Body of pancreas (tissue), 4 donors: ENCODE measurements around the gene RAP1A. TPM values are rescaled to one million over a fixed set of nuclear protein-coding genes. Genes with fewer than 3 reads are reported as not detected.
"Not testable (repeated sequence)": the region's sequence is repeated elsewhere in the genome, so short reads cannot be mapped to it uniquely, and the experiment has no call there.

Experiments used
- ATAC-seq: fragments of 150-250 bp; one replicate; pipeline ENCODE4 v1.9.1; 2016
- DNase-seq, 4 donors: peaks; one replicate each; pipeline ENCODE4 v3.0.0-alpha.2; 2019
- H3K27ac ChIP-seq, 4 donors: fragments of 200-600 bp; sonication (generic); 1 replicate in 3 of 4; 2 replicates in 1 of 4; pipeline versions ENCODE4 v1.5.1 to v1.6.1; 2016 to 2019; ENCODE audit warnings: mild to moderate bottlenecking in 1 of 4, mixed read lengths in 1 of 4, moderate library complexity in 1 of 4
- H3K27me3 ChIP-seq, 2 donors: fragments of 200-600 bp; sonication (generic); one replicate each; pipeline ENCODE4 v1.6.0; 2016; ENCODE audit warnings: mild to moderate bottlenecking in 1 of 2
- H3K36me3 ChIP-seq, 2 donors: fragments of 200-600 bp; sonication (generic); replicated peaks in 1 of 2; 2 replicates each; pipeline ENCODE4 v1.5.1; 2016; ENCODE audit warnings: low read depth in 2 of 2; ENCODE audit not compliant: insufficient read depth in 1 of 2
- H3K4me1 ChIP-seq: fragments of 200-600 bp; sonication (generic); one replicate; pipeline ENCODE4 v1.6.0; 2016
- H3K4me3 ChIP-seq, 2 donors: fragments of 200-600 bp; sonication (generic); 1 replicate in 1 of 2; 2 replicates in 1 of 2; pipeline ENCODE4 v1.5.1; 2016 to 2019
- H3K9me3 ChIP-seq, 3 donors: fragments of 200-600 bp; sonication (generic); 1 replicate in 2 of 3; 2 replicates in 1 of 3; pipeline ENCODE4 v1.5.1; 2016
- POLR2A ChIP-seq, 3 donors: fragments of 450-650 bp; IDR thresholded peaks; one replicate each; pipeline ENCODE4 v1.6.1; 2016; ENCODE audit warnings: antibody characterized with exemption in 3 of 3, mild to moderate bottlenecking in 2 of 3
- WGBS, 2 donors: methylation state at CpG; one replicate each; pipeline ENCODE4 v1.1.5; 2017; 5-methylcytosine and 5-hydroxymethylcytosine counted together
- intact Hi-C: fragments of 100-400 bp; cut with DNase I; formaldehyde crosslinking; loops from one replicate; pipeline ENCODE4 v1.15.1; 2023
- total RNA-seq, 2 donors: library from RNA; depleted of rRNA; stranded (reverse); fragments of >200 nt; gene quantifications; one replicate each; pipeline ENCODE4 v1.1.0, GENCODE V29; 2016
- TF ChIP-seq, protein P1 (sequence below), 7 experiments: fragments of 450-650 bp in 4 of 7; fragments of 200-600 bp in 3 of 7; sonication (generic) in 3 of 7; IDR thresholded peaks; one replicate each; pipeline ENCODE4 v1.5.1; 2016 to 2019; ENCODE audit warnings: antibody characterized with exemption in 7 of 7

The RAP1A gene
- total RNA-seq, 2 donors from 2014 or later: 16.2 to 16.6 TPM

DNA sequence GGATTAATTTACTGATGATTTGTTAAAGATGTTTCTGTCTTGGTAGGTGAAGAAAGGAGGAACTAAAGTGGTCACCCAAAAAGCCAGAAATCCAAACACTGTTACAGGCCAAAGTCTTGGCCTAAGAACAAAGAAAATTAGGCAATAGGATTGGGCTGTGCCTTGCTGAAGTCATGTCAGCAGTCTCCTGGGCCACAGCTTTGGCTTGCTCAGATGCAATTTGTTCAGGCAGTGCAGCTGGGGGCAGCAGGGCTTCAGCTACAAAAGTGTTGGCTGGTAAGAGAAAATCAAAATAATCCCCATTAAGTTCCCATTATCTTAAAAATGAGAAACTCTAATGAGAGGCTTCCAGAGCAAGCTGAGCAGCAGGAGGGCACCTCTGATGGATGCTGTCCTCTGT, 14.0 kb upstream of the RAP1A start:
- no peaks in the 10 kb centered on the region for H3K27me3 ChIP-seq
- ATAC-seq (no peak), DNase-seq (no peak)
- H3K9me3 ChIP-seq: no peaks in the 10 kb centered on the region
- intact Hi-C loops: no loop called here
- H3K27ac ChIP-seq: no peak overlapping the region
- no peak overlapping the region for H3K4me3 ChIP-seq
- no peaks in the 10 kb centered on the region for H3K36me3 ChIP-seq
- H3K4me1 ChIP-seq: no peaks in the 10 kb centered on the region
- TF ChIP-seq, protein P1, sequence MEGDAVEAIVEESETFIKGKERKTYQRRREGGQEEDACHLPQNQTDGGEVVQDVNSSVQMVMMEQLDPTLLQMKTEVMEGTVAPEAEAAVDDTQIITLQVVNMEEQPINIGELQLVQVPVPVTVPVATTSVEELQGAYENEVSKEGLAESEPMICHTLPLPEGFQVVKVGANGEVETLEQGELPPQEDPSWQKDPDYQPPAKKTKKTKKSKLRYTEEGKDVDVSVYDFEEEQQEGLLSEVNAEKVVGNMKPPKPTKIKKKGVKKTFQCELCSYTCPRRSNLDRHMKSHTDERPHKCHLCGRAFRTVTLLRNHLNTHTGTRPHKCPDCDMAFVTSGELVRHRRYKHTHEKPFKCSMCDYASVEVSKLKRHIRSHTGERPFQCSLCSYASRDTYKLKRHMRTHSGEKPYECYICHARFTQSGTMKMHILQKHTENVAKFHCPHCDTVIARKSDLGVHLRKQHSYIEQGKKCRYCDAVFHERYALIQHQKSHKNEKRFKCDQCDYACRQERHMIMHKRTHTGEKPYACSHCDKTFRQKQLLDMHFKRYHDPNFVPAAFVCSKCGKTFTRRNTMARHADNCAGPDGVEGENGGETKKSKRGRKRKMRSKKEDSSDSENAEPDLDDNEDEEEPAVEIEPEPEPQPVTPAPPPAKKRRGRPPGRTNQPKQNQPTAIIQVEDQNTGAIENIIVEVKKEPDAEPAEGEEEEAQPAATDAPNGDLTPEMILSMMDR (IDR thresholded peaks at IDR 0.05): no peak
- TF ChIP-seq POLR2A (IDR thresholded peaks at IDR 0.05): no peak

- H3K36me3 ChIP-seq, ATAC-seq, H3K27ac ChIP-seq, H3K27me3 ChIP-seq, H3K4me1 ChIP-seq, H3K9me3 ChIP-seq, intact Hi-C loops, H3K4me3 ChIP-seq, DNase-seq: not testable (repeated sequence)
- WGBS, 2 donors: 69 to 71% methylated on average over 6 of the region's 8 CpGs
Observed at GRCh38 chr1:111606457-111607215, 13.0 kb upstream of the RAP1A start.

DNA sequence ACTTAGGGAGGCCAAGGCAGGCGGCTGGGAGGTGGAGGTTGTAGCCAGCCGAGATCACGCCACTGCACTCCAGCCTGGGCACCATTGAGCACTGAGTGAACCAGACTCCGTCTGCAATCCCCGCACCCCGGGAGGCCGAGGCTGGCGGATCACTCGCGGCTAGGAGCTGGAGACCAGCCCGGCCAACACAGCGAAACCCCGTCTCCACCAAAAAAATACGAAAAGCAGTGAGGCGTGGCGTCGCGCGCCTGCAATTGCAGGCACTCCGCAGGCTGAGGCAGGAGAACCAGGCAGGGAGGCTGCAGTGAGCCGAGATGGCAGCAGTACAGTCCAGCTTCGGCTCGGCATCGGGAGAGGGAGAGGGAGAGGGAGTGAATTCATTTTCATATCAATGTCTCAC, 11.1 kb upstream of the RAP1A start:
- 94 to 96% methylated on average over 17 to 18 of the region's 24 CpGs for WGBS, 2 donors
- H3K4me3 ChIP-seq, DNase-seq, H3K27me3 ChIP-seq, H3K9me3 ChIP-seq, H3K4me1 ChIP-seq, intact Hi-C loops, ATAC-seq, H3K36me3 ChIP-seq, H3K27ac ChIP-seq: not testable (repeated sequence)

- H3K27me3 ChIP-seq: no peaks in the 10 kb centered on the region
- TF ChIP-seq, protein P1 (IDR thresholded peaks at IDR 0.05): no peak
- TF ChIP-seq POLR2A (IDR thresholded peaks at IDR 0.05): no peak
- ATAC-seq: no peak
- H3K27ac ChIP-seq: no peak overlapping the region
- no peak for DNase-seq
- H3K4me3 ChIP-seq: no peak overlapping the region
- H3K9me3 ChIP-seq: no peaks in the 10 kb centered on the region
- no peaks in the 10 kb centered on the region for H3K4me1 ChIP-seq
- no peaks in the 10 kb centered on the region for H3K36me3 ChIP-seq
- WGBS, 2 donors: 53 to 64% methylated on average over 2 of the region's 2 CpGs
- intact Hi-C loops: no loop called here
Observed at GRCh38 chr1:111611986-111612385, 7.6 kb upstream of the RAP1A start.

GRCh38 chr1:111615870-111616715, 3.5 kb upstream of the RAP1A start:
- Histone ChIP-seq H3K36me3 (no peaks in the 10 kb centered on the region), H3K4me1 (peaks cover 6% of the 10 kb centered on the region), H3K27ac (no peak overlapping the region), H3K4me3 (no peak overlapping the region), H3K27me3 (no peaks in the 10 kb centered on the region), H3K9me3 (no peaks in the 10 kb centered on the region)
- DNase-seq (no peak), ATAC-seq (no peak)
- TF ChIP-seq POLR2A (IDR thresholded peaks at IDR 0.05): no peak
- TF ChIP-seq, protein P1 (IDR thresholded peaks at IDR 0.05): no peak
- 55 to 62% methylated on average over 3 of the region's 3 CpGs for WGBS, 2 donors
- intact Hi-C loops: no loop called here
